HCT116 (cell line): ENCODE results near the gene KRIT1. TPM values are rescaled to one million over a fixed set of nuclear protein-coding genes. Genes with fewer than 3 reads are reported as not detected.

Source experiments
- ATAC-seq: fragments of 200-7000 bp; cut with Tn5 transposase; 2 replicates; pipeline ENCODE4 v1.9.1; 2020; ENCODE audit warnings: mild to moderate bottlenecking, moderate library complexity
- BruUV-seq: library from RNA; stranded (reverse); fragments of 400-500 nt; replicated peaks from 2 replicates; lab custom pipeline; 2021; lab: Mats Ljungman, UMichigan
- CTCF ChIA-PET: fragments of 300-600 bp; sonication (Branson Sonifier 250); formaldehyde crosslinking; loops from one replicate; lab custom pipeline; 2021; ENCODE audit warnings: antibody characterized with exemption; lab: Charles Lee
- POLR2A ChIA-PET: fragments of 300-600, 350-600 bp; sonication (Branson Sonifier 250); formaldehyde crosslinking; loops from one replicate; lab custom pipeline; 2021; ENCODE audit warnings: antibody characterized with exemption; lab: Charles Lee
- RAD21 ChIA-PET, 2 experiments: fragments of 300-600 bp; sonication (Branson Sonifier 250); formaldehyde crosslinking; loops; one replicate each; lab custom pipeline; 2023; ENCODE audit warnings: low total read pairs in 2 of 2; ENCODE audit not compliant: uncharacterized antibody in 2 of 2, unreplicated experiment in 2 of 2, low non-redundant PET in 1 of 2; lab: Charles Lee
- DNase-seq: peaks from one replicate; pipeline ENCODE4 v3.0.0-alpha.2; 2010; ENCODE audit warnings: low read depth, low spot score
- H2AFZ ChIP-seq: fragments of 200-600 bp; shearing (Covaris generic), sonication (generic); 2 replicates; pipeline ENCODE4 v1.6.1; 2017; ENCODE audit warnings: low read depth, mixed run types, mixed read lengths, antibody characterized with exemption, low read length; ENCODE audit not compliant: poor library complexity, severe bottlenecking
- H3K27ac ChIP-seq: 2 replicates; pipeline ENCODE4 v1.5.1; 2012; ENCODE audit warnings: low read depth, low read length
- H3K27me3 ChIP-seq: fragments of 200-600 bp; sonication (generic); 2 replicates; pipeline ENCODE4 v1.6.1; 2016; ENCODE audit warnings: mixed run types, low read length, mixed read lengths; ENCODE audit not compliant: insufficient read depth
- H3K36me3 ChIP-seq, 2 experiments: fragments of 200-500 bp in 1 of 2; fragments of 200-600 bp in 1 of 2; sonication (Bioruptor generic) in 1 of 2; sonication (generic) in 1 of 2; 2 replicates each; pipeline versions ENCODE4 v1.5.1 to v1.6.1; 2014 to 2016; ENCODE audit warnings: low read length in 2 of 2, inconsistent platforms in 1 of 2, mixed read lengths in 1 of 2, mixed run types in 1 of 2; ENCODE audit not compliant: insufficient read depth in 2 of 2, control insufficient read depth in 1 of 2
- H3K4me1 ChIP-seq, 2 experiments: fragments of 200-600 bp in 1 of 2; sonication (generic) in 1 of 2; 2 replicates each; pipeline versions ENCODE4 v1.5.1 to v1.6.1; 2012 to 2017; ENCODE audit warnings: low read length in 2 of 2, inconsistent platforms in 1 of 2, mild to moderate bottlenecking in 1 of 2, mixed read lengths in 1 of 2, mixed run types in 1 of 2, moderate library complexity in 1 of 2; ENCODE audit not compliant: insufficient read depth in 2 of 2, control insufficient read depth in 1 of 2
- H3K4me2 ChIP-seq: fragments of 200-600 bp; sonication (generic); 2 replicates; pipeline ENCODE4 v1.6.1; 2017; ENCODE audit warnings: mixed run types, low read length, mixed read lengths
- H3K4me3 ChIP-seq, 2 experiments: fragments of 200-600 bp in 1 of 2; sonication (generic) in 1 of 2; replicated peaks in 1 of 2; 2 replicates each; pipeline ENCODE4 v1.5.1; 2011 to 2016; ENCODE audit warnings: low read length in 2 of 2, control low read depth in 1 of 2, low read depth in 1 of 2, mild to moderate bottlenecking in 1 of 2, mixed read lengths in 1 of 2, mixed run types in 1 of 2
- H3K79me2 ChIP-seq: fragments of 200-600 bp; sonication (generic); 2 replicates; pipeline ENCODE4 v1.6.1; 2017; ENCODE audit warnings: mild to moderate bottlenecking, mixed run types, low read length, moderate library complexity, mixed read lengths; ENCODE audit not compliant: insufficient read depth
- H3K9ac ChIP-seq: fragments of 200-600 bp; sonication (generic); 2 replicates; pipeline ENCODE4 v1.6.1; 2016; ENCODE audit warnings: low read length, mixed read lengths
- H3K9me2 ChIP-seq: fragments of 200-600 bp; sonication (generic), shearing (Covaris generic); 2 replicates; pipeline ENCODE4 v1.6.1; 2017; ENCODE audit warnings: mixed run types, mild to moderate bottlenecking, moderate library complexity; ENCODE audit not compliant: insufficient read depth
- H3K9me3 ChIP-seq, 2 experiments: fragments of 200-500 bp in 1 of 2; fragments of 200-600 bp in 1 of 2; sonication (Bioruptor generic) in 1 of 2; sonication (generic) in 1 of 2; 2 replicates each; pipeline ENCODE4 v1.6.1; 2014 to 2017; ENCODE audit warnings: low read length in 2 of 2, mixed read lengths in 2 of 2, inconsistent platforms in 1 of 2, low read depth in 1 of 2, mild to moderate bottlenecking in 1 of 2, mixed run types in 1 of 2, moderate library complexity in 1 of 2; ENCODE audit not compliant: control insufficient read depth in 1 of 2, insufficient read depth in 1 of 2
- H4K20me1 ChIP-seq: fragments of 200-600 bp; sonication (generic), shearing (Covaris generic); 2 replicates; pipeline ENCODE4 v1.6.1; 2017; ENCODE audit warnings: mixed run types, mild to moderate bottlenecking, moderate library complexity; ENCODE audit not compliant: insufficient read depth
- CBX3 ChIP-seq: IDR thresholded peaks from 2 replicates; pipeline ENCODE4 v1.6.1; 2012; ENCODE audit warnings: low read depth
- CEBPB ChIP-seq: IDR thresholded peaks from 2 replicates; pipeline ENCODE4 v1.6.1; 2012; ENCODE audit warnings: low read depth
- ELF1 ChIP-seq: IDR thresholded peaks from 2 replicates; pipeline ENCODE4 v1.6.1; 2012; ENCODE audit warnings: low read depth, borderline replicate concordance
- FOSL1 ChIP-seq: IDR thresholded peaks from 2 replicates; pipeline ENCODE4 v1.6.1; 2012; ENCODE audit warnings: low read depth
- JUND ChIP-seq: IDR thresholded peaks from 2 replicates; pipeline ENCODE4 v1.6.1; 2012
- POLR2A ChIP-seq: IDR thresholded peaks from 2 replicates; pipeline ENCODE4 v1.7.0; 2011; ENCODE audit warnings: borderline replicate concordance; ENCODE audit not compliant: insufficient read depth, insufficient read length; ENCODE audit errors: extremely low read depth
- POLR2AphosphoS5 ChIP-seq: IDR thresholded peaks from 2 replicates; pipeline ENCODE4 v1.6.1; 2011; ENCODE audit warnings: mild to moderate bottlenecking, low read depth, low read length, moderate library complexity
- SIN3A ChIP-seq: IDR thresholded peaks from 2 replicates; pipeline ENCODE4 v1.6.1; 2012; ENCODE audit warnings: low read depth
- SP1 ChIP-seq: IDR thresholded peaks from 2 replicates; pipeline ENCODE4 v1.6.1; 2012; ENCODE audit warnings: low read depth
- YY1 ChIP-seq: IDR thresholded peaks from 2 replicates; pipeline ENCODE4 v1.6.1; 2011; ENCODE audit warnings: low read length, low read depth, moderate library complexity, mild to moderate bottlenecking; ENCODE audit not compliant: insufficient replicate concordance; ENCODE audit errors: extremely low read depth
- ZFX ChIP-seq: fragments of 450-650 bp; IDR thresholded peaks from 2 replicates; pipeline ENCODE4 v1.6.1; 2017
- ZNF274 ChIP-seq: fragments of 200-500 bp; sonication (Bioruptor generic); IDR thresholded peaks from 2 replicates; pipeline ENCODE4 v1.6.1; 2014; ENCODE audit warnings: mild to moderate bottlenecking, low read depth, low read length, inconsistent platforms
- intact Hi-C: fragments of 100-400 bp; cut with micrococcal nuclease; formaldehyde crosslinking; loops from 2 replicates; pipeline ENCODE4 v1.10.0; 2022
- total RNA-seq: library from RNA; stranded (reverse); gene quantifications from one replicate; pipeline ENCODE4 v1.2.1, GENCODE V29; 2021; ENCODE audit not compliant: unreplicated experiment
- TF ChIP-seq, protein P1 (sequence below): IDR thresholded peaks from 2 replicates; pipeline ENCODE4 v1.6.1; 2011; ENCODE audit warnings: mild to moderate bottlenecking, low read length, moderate library complexity; ENCODE audit not compliant: insufficient replicate concordance; ENCODE audit errors: extremely low read depth
- TF ChIP-seq, protein P2 (sequence below), 3 experiments: fragments of 200-600 bp in 1 of 3; sonication (generic) in 1 of 3; IDR thresholded peaks in 2 of 3; conservative IDR thresholded peaks in 1 of 3; 2 replicates each; pipeline ENCODE4 v1.5.1; 2012 to 2017; ENCODE audit warnings: low read depth in 2 of 3, low read length in 2 of 3, antibody characterized with exemption in 1 of 3, borderline replicate concordance in 1 of 3, control low read depth in 1 of 3, mild to moderate bottlenecking in 1 of 3, mixed read lengths in 1 of 3, mixed run types in 1 of 3, moderate library complexity in 1 of 3; ENCODE audit not compliant: insufficient read depth in 1 of 3

The KRIT1 gene
- total RNA-seq, 1 experiment from 2014 or later, result 32.4 TPM

GRCh38 chr7:92161271-92161670 lies 84.4 kb downstream of the KRIT1 start:
- BruUV-seq, result no TSS peak
- H3K4me2 ChIP-seq, result no peak overlapping the region
- intact Hi-C loops, result no loop called here
- H2AFZ ChIP-seq, result no peak overlapping the region
- no peaks in the 10 kb centered on the region for H3K27me3 ChIP-seq
- H3K9me3 ChIP-seq, result no peaks in the 10 kb centered on the region
- no peaks in the 10 kb centered on the region for H3K79me2 ChIP-seq
- ChIA-PET POLR2A (no interaction called here), CTCF (no interaction called here), RAD21 (no interaction called here)
- no peaks in the 10 kb centered on the region for H3K4me1 ChIP-seq
- H3K9me2 ChIP-seq, result no peaks in the 10 kb centered on the region
- H3K27ac ChIP-seq, result no peak overlapping the region
- DNase-seq, result no peak
- H3K4me3 ChIP-seq, result no peak overlapping the region
- no peak for TF ChIP-seq CEBPB
- TF ChIP-seq ZNF274, result no peak
- TF ChIP-seq, protein P1, sequence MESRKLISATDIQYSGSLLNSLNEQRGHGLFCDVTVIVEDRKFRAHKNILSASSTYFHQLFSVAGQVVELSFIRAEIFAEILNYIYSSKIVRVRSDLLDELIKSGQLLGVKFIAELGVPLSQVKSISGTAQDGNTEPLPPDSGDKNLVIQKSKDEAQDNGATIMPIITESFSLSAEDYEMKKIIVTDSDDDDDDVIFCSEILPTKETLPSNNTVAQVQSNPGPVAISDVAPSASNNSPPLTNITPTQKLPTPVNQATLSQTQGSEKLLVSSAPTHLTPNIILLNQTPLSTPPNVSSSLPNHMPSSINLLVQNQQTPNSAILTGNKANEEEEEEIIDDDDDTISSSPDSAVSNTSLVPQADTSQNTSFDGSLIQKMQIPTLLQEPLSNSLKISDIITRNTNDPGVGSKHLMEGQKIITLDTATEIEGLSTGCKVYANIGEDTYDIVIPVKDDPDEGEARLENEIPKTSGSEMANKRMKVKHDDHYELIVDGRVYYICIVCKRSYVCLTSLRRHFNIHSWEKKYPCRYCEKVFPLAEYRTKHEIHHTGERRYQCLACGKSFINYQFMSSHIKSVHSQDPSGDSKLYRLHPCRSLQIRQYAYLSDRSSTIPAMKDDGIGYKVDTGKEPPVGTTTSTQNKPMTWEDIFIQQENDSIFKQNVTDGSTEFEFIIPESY, result no peak
- TF ChIP-seq POLR2AphosphoS5, result no peak
- TF ChIP-seq SIN3A, result no peak
- no peak for ATAC-seq
- no peak overlapping the region for H3K9ac ChIP-seq
- H3K36me3 ChIP-seq, result no peaks in the 10 kb centered on the region
- H4K20me1 ChIP-seq, result no peaks in the 10 kb centered on the region

GRCh38 chr7:92158660-92159575 lies 86.8 kb downstream of the KRIT1 start:
- H4K20me1 ChIP-seq, result no peaks in the 10 kb centered on the region
- DNase-seq, result no peak
- no peak overlapping the region for H3K4me2 ChIP-seq
- H3K9ac ChIP-seq, result no peak overlapping the region
- H3K27ac ChIP-seq, result no peak overlapping the region
- H3K36me3 ChIP-seq, result no peaks in the 10 kb centered on the region
- no TSS peak for BruUV-seq
- H3K79me2 ChIP-seq, result no peaks in the 10 kb centered on the region
- ChIA-PET POLR2A (no interaction called here), CTCF (no interaction called here), RAD21 (no interaction called here)
- no peak overlapping the region for H3K4me3 ChIP-seq
- no peak overlapping the region for H2AFZ ChIP-seq
- ATAC-seq, result no peak
- H3K9me3 ChIP-seq, result no peaks in the 10 kb centered on the region
- no peaks in the 10 kb centered on the region for H3K9me2 ChIP-seq
- no peaks in the 10 kb centered on the region for H3K27me3 ChIP-seq
- no peak for TF ChIP-seq SP1
- TF ChIP-seq ELF1, result no peak
- no peak for TF ChIP-seq FOSL1
- no peak for TF ChIP-seq JUND
- no peak for TF ChIP-seq ZFX
- no peak for TF ChIP-seq ZNF274
- no peak for TF ChIP-seq CBX3
- no peak for TF ChIP-seq POLR2AphosphoS5
- TF ChIP-seq, protein P2, sequence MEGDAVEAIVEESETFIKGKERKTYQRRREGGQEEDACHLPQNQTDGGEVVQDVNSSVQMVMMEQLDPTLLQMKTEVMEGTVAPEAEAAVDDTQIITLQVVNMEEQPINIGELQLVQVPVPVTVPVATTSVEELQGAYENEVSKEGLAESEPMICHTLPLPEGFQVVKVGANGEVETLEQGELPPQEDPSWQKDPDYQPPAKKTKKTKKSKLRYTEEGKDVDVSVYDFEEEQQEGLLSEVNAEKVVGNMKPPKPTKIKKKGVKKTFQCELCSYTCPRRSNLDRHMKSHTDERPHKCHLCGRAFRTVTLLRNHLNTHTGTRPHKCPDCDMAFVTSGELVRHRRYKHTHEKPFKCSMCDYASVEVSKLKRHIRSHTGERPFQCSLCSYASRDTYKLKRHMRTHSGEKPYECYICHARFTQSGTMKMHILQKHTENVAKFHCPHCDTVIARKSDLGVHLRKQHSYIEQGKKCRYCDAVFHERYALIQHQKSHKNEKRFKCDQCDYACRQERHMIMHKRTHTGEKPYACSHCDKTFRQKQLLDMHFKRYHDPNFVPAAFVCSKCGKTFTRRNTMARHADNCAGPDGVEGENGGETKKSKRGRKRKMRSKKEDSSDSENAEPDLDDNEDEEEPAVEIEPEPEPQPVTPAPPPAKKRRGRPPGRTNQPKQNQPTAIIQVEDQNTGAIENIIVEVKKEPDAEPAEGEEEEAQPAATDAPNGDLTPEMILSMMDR (IDR thresholded peaks at IDR 0.05 in 2 of 3, conservative IDR thresholded peaks at IDR 0.05 in 1 of 3; ENCODE audit: borderline replicate concordance in 1 of 3, insufficient read depth in 1 of 3, low read depth in 2 of 3, low read length in 2 of 3), result no peak
- no peak for TF ChIP-seq YY1
- TF ChIP-seq POLR2A, result no peak
- no peaks in the 10 kb centered on the region for H3K4me1 ChIP-seq
- intact Hi-C loops, result no loop called here
